HG03103 (cell line): Measurements from ENCODE around the gene RANGRF.
A peak's percentile ranks its signal among the peaks of the same experiment; 100 is the strongest.
"Not testable (repeated sequence)": the region's sequence is repeated elsewhere in the genome, so short reads cannot be mapped to it uniquely, and the experiment has no call there.

ENCODE experiments used
- ATAC-seq: cut with Tn5 transposase; IDR thresholded peaks from one replicate; pipeline ENCODE4 v1.9.1; 2021; ENCODE audit warnings: low read depth; ENCODE audit not compliant: unreplicated experiment

RANGRF gene

GRCh38 chr17:8288336-8289102, at the start of gene RANGRF:
Gene RANGRF (plus strand): TSS chr17:8288670. CDS start chr17:8288789, 119 bp downstream.
- peak; percentile 67 for ATAC-seq

GRCh38 chr17:8243827-8244226, 44.6 kb upstream of the RANGRF start:
- no peak for ATAC-seq

GRCh38 chr17:8244768-8245167, 43.7 kb upstream of the RANGRF start:
- no peak for ATAC-seq

GRCh38 chr17:8248751-8249607, 39.5 kb upstream of the RANGRF start, which contains the start of gene PFAS:
Gene PFAS (plus strand): TSS chr17:8249289. CDS start chr17:8253938, 4,649 bp downstream.
- no peak for ATAC-seq

- no peak for ATAC-seq
Measured at GRCh38 chr17:8249621-8250500, 38.6 kb upstream of the RANGRF start.

GRCh38 chr17:8251411-8251810, 37.1 kb upstream of the RANGRF start:
- ATAC-seq: not testable (repeated sequence)

GRCh38 chr17:8253801-8254200, 34.7 kb upstream of the RANGRF start:
- ATAC-seq: no peak

- no peak for ATAC-seq
Measured at GRCh38 chr17:8254881-8255280, 33.6 kb upstream of the RANGRF start.

GRCh38 chr17:8255499-8255898, 33.0 kb upstream of the RANGRF start:
- no peak for ATAC-seq

- no peak for ATAC-seq
Measured at GRCh38 chr17:8256291-8256690, 32.2 kb upstream of the RANGRF start.

GRCh38 chr17:8256691-8257090, 31.8 kb upstream of the RANGRF start:
- ATAC-seq: no peak

- ATAC-seq: no peak
Measured at GRCh38 chr17:8257801-8258200, 30.7 kb upstream of the RANGRF start.

- ATAC-seq: no peak
Measured at GRCh38 chr17:8264320-8264719, 24.1 kb upstream of the RANGRF start.

- ATAC-seq: no peak
Measured at GRCh38 chr17:8264836-8265542, 23.5 kb upstream of the RANGRF start.

GRCh38 chr17:8266648-8267479, 21.6 kb upstream of the RANGRF start:
- no peak for ATAC-seq

- ATAC-seq: no peak
Measured at GRCh38 chr17:8267480-8268147, 20.9 kb upstream of the RANGRF start.

GRCh38 chr17:8268550-8269298, 19.7 kb upstream of the RANGRF start:
- ATAC-seq: no peak

- no peak for ATAC-seq
Measured at GRCh38 chr17:8272421-8272820, 16.0 kb upstream of the RANGRF start.
